Measurements from ENCODE around the gene DYSF.

DYSF gene

GRCh38 chr2:71502941-71503738, 49.8 kb downstream of the DYSF start:
- DNase-seq (ENCODE audit: low read depth in 2 of 2), result no peak

GRCh38 chr2:71503837-71504236, 50.5 kb downstream of the DYSF start:
- DNase-seq (ENCODE audit: low read depth in 2 of 2), result no peak

GRCh38 chr2:71504611-71505010, 51.2 kb downstream of the DYSF start:
- DNase-seq (ENCODE audit: low read depth in 2 of 2), result no peak

GRCh38 chr2:71505086-71505769, 51.9 kb downstream of the DYSF start:
- no peak for DNase-seq (ENCODE audit: low read depth in 2 of 2)

GRCh38 chr2:71505770-71506140, 52.4 kb downstream of the DYSF start:
- no peak for DNase-seq (ENCODE audit: low read depth in 2 of 2)

- no peak for DNase-seq (ENCODE audit: low read depth in 2 of 2)
Observed at GRCh38 chr2:71506222-71507153, 53.1 kb downstream of the DYSF start.

GRCh38 chr2:71507476-71507875, 54.1 kb downstream of the DYSF start:
- DNase-seq (ENCODE audit: low read depth in 2 of 2), result no peak

- DNase-seq (ENCODE audit: low read depth in 2 of 2), result peak; percentile 61 to 67
Observed at GRCh38 chr2:71510196-71510807, 56.9 kb downstream of the DYSF start.

- no peak for DNase-seq (ENCODE audit: low read depth in 2 of 2)
Observed at GRCh38 chr2:71510938-71511337, 57.6 kb downstream of the DYSF start.

- no peak for DNase-seq (ENCODE audit: low read depth in 2 of 2)
Observed at GRCh38 chr2:71511776-71512175, 58.4 kb downstream of the DYSF start.

GRCh38 chr2:71512386-71512785, 59.0 kb downstream of the DYSF start:
- DNase-seq (ENCODE audit: low read depth in 2 of 2), result no peak

- no peak for DNase-seq (ENCODE audit: low read depth in 2 of 2)
Observed at GRCh38 chr2:71513096-71513495, 59.7 kb downstream of the DYSF start.

- DNase-seq (ENCODE audit: low read depth in 2 of 2), result no peak
Observed at GRCh38 chr2:71513721-71514120, 60.4 kb downstream of the DYSF start.

- no peak for DNase-seq (ENCODE audit: low read depth in 2 of 2)
Observed at GRCh38 chr2:71516253-71516888, 63.0 kb downstream of the DYSF start.

- DNase-seq (ENCODE audit: low read depth in 2 of 2), result no peak
Observed at GRCh38 chr2:71517851-71518250, 64.5 kb downstream of the DYSF start.

- no peak for DNase-seq (ENCODE audit: low read depth in 2 of 2)
Observed at GRCh38 chr2:71521436-71521950, 68.1 kb downstream of the DYSF start.

GRCh38 chr2:71524476-71524875, 71.1 kb downstream of the DYSF start:
- DNase-seq (ENCODE audit: low read depth in 2 of 2), result no peak

GRCh38 chr2:71526141-71526540, 72.8 kb downstream of the DYSF start:
- DNase-seq (ENCODE audit: low read depth in 2 of 2), result no peak

- DNase-seq (ENCODE audit: low read depth in 2 of 2), result no peak
Observed at GRCh38 chr2:71526975-71527374, 73.6 kb downstream of the DYSF start.

GRCh38 chr2:71528131-71528591, 74.8 kb downstream of the DYSF start:
- no peak for DNase-seq (ENCODE audit: low read depth in 2 of 2)

GRCh38 chr2:71528749-71529148, 75.4 kb downstream of the DYSF start:
- no peak for DNase-seq (ENCODE audit: low read depth in 2 of 2)

Data from stimulated activated CD4-positive, alpha-beta T cell treated with anti-CD3 and anti-CD28 coated beads, Interleukin-4, amount 100 ng/mL, for 48 hours (primary cell).